Type B pancreatic cell (in vitro differentiated cells): ENCODE data around the gene MBD3L2. TPM values are rescaled to one million over a fixed set of nuclear protein-coding genes. Genes with fewer than 3 reads are reported as not detected.
A peak's percentile ranks its signal among the peaks of the same experiment; 100 is the strongest.
"Not testable (repeated sequence)": the region's sequence is repeated elsewhere in the genome, so short reads cannot be mapped to it uniquely, and the experiment has no call there.

Experiments used
- DNase-seq: peaks from one replicate; pipeline ENCODE4 v3.0.0; 2021; ENCODE audit warnings: mixed read lengths; ENCODE audit not compliant: unreplicated experiment; ENCODE audit errors: extremely low spot score
- H3K27ac Mint-ChIP-seq: 2 replicates; pipeline ENCODE4 v1.8.0; 2021; ENCODE audit warnings: mild to moderate bottlenecking, mixed read lengths
- H3K27me3 Mint-ChIP-seq: 2 replicates; pipeline ENCODE4 v1.8.0; 2021; ENCODE audit warnings: mixed read lengths
- H3K36me3 Mint-ChIP-seq: 2 replicates; pipeline ENCODE4 v1.8.0; 2021; ENCODE audit warnings: mixed read lengths
- H3K4me1 Mint-ChIP-seq: one replicate; pipeline ENCODE4 v1.8.0; 2021; ENCODE audit warnings: mixed read lengths; ENCODE audit not compliant: unreplicated experiment
- H3K4me3 Mint-ChIP-seq: 2 replicates; pipeline ENCODE4 v1.8.0; 2021; ENCODE audit warnings: mild to moderate bottlenecking, mixed read lengths
- H3K9me3 Mint-ChIP-seq: 2 replicates; pipeline ENCODE4 v1.8.0; 2021; ENCODE audit warnings: mixed read lengths
- CTCF ChIP-seq: fragments of 200-600 bp; sonication (generic); conservative IDR thresholded peaks from 2 replicates; pipeline ENCODE4 v1.5.0; 2021; ENCODE audit warnings: antibody characterized with exemption, mild to moderate bottlenecking
- total RNA-seq: library from RNA; stranded (reverse); gene quantifications from 2 replicates; pipeline ENCODE4 v1.2.1, GENCODE V29; 2021; ENCODE audit warnings: low replicate concordance

The MBD3L2 gene
- total RNA-seq, 1 donor from 2014 or later, result not detected

- not testable (repeated sequence) for H3K4me3 Mint-ChIP-seq, DNase-seq, H3K27me3 Mint-ChIP-seq, H3K27ac Mint-ChIP-seq, H3K9me3 Mint-ChIP-seq, H3K4me1 Mint-ChIP-seq, H3K36me3 Mint-ChIP-seq
- TF ChIP-seq CTCF, result peak; percentile 50
Observed at GRCh38 chr19:7067122-7067521, 18.0 kb downstream of the MBD3L2 start.

- Mint-ChIP-seq H3K4me1 (peaks cover 4% of the 10 kb centered on the region), H3K4me3 (no peak overlapping the region), H3K27me3 (no peaks in the 10 kb centered on the region), H3K27ac (no peak overlapping the region), H3K9me3 (no peaks in the 10 kb centered on the region), H3K36me3 (peaks cover 8% of the 10 kb centered on the region)
- TF ChIP-seq CTCF, result no peak
- no peak for DNase-seq
Observed at GRCh38 chr19:7067716-7068115, 18.6 kb downstream of the MBD3L2 start.

- Mint-ChIP-seq H3K36me3 (peaks cover 10% of the 10 kb centered on the region), H3K9me3 (no peaks in the 10 kb centered on the region), H3K4me3 (peak overlapping the region; percentile 96), H3K27me3 (no peaks in the 10 kb centered on the region), H3K27ac (peak overlapping the region; percentile 91), H3K4me1 (peaks cover 4% of the 10 kb centered on the region)
- no peak for DNase-seq
- no peak for TF ChIP-seq CTCF
Observed at GRCh38 chr19:7068599-7068998, 19.5 kb downstream of the MBD3L2 start.

GRCh38 chr19:7069042-7069903 lies 20.2 kb downstream of the MBD3L2 start, which contains the start of gene ZNF557:
TSS of gene ZNF557 (plus strand) at chr19:7069703. CDS start at chr19:7075075, 5,372 bp downstream.
- H3K27ac Mint-ChIP-seq, result peak within 1 kb of the TSS; percentile 91
- H3K27me3 Mint-ChIP-seq, result no peaks in the 10 kb centered on the region
- DNase-seq, result peak; percentile 98

GRCh38 chr19:7069904-7070226 lies 20.7 kb downstream of the MBD3L2 start:
- peak overlapping the region; percentile 91 for H3K27ac Mint-ChIP-seq
- H3K27me3 Mint-ChIP-seq, result no peaks in the 10 kb centered on the region

More at GRCh38 chr19:7069042-7069903, 20.2 kb downstream of the MBD3L2 start, which contains the start of gene ZNF557:
- Mint-ChIP-seq H3K36me3 (peaks cover 13% of the 10 kb centered on the region), H3K4me1 (peaks cover 4% of the 10 kb centered on the region), H3K9me3 (no peaks in the 10 kb centered on the region), H3K4me3 (peak within 1 kb of the TSS; percentile 96)
- no peak for TF ChIP-seq CTCF

More at GRCh38 chr19:7069904-7070226, 20.7 kb downstream of the MBD3L2 start:
- H3K9me3 Mint-ChIP-seq, result no peaks in the 10 kb centered on the region
- no peak for DNase-seq
- TF ChIP-seq CTCF, result no peak
- peak overlapping the region; percentile 96 for H3K4me3 Mint-ChIP-seq
- H3K4me1 Mint-ChIP-seq, result peaks cover 4% of the 10 kb centered on the region
- H3K36me3 Mint-ChIP-seq, result peaks cover 16% of the 10 kb centered on the region
